HUES64 (cell line): ENCODE measurements around the gene DUOX1.

ENCODE experiments used
- H3K27ac ChIP-seq: 2 replicates; pipeline ENCODE4 v1.7.0; 2013; ENCODE audit warnings: low read depth, low read length, inconsistent platforms
- H3K27me3 ChIP-seq: 2 replicates; pipeline ENCODE4 v1.6.1; 2013; ENCODE audit warnings: mild to moderate bottlenecking, low read length; ENCODE audit not compliant: insufficient read depth
- H3K36me3 ChIP-seq: 2 replicates; pipeline ENCODE4 v1.6.1; 2013; ENCODE audit warnings: mild to moderate bottlenecking, low read length; ENCODE audit not compliant: insufficient read depth
- H3K4me1 ChIP-seq: 2 replicates; pipeline ENCODE4 v1.6.1; 2013; ENCODE audit warnings: mild to moderate bottlenecking, low read length, moderate library complexity; ENCODE audit not compliant: insufficient read depth
- H3K4me3 ChIP-seq: 2 replicates; pipeline ENCODE4 v1.5.1; 2013; ENCODE audit warnings: mild to moderate bottlenecking, low read length, moderate library complexity
- H3K9ac ChIP-seq: 2 replicates; pipeline ENCODE4 v1.6.1; 2013; ENCODE audit warnings: mild to moderate bottlenecking, low read depth, low read length
- H3K9me3 ChIP-seq: 2 replicates; pipeline ENCODE4 v1.6.1; 2013; ENCODE audit warnings: low read depth, low read length; ENCODE audit not compliant: insufficient read depth
- WGBS: fragments of 150-250, 120-280 bp; methylation state at CpG from one replicate; pipeline ENCODE4 v1.1.7; 2013; ENCODE audit warnings: missing lambda C conversion rate; 5-methylcytosine and 5-hydroxymethylcytosine counted together

The DUOX1 gene

GRCh38 chr15:45148076-45149059, 18.6 kb downstream of the DUOX1 start:
- Histone ChIP-seq H3K4me1 (0 out of 2 replicates have a peak, but pooled peaks cover 3% of the 10 kb centered on the region), H3K9ac (no peak overlapping the region), H3K4me3 (no peak overlapping the region), H3K9me3 (no peaks in the 10 kb centered on the region), H3K27me3 (no peaks in the 10 kb centered on the region; the same call in 1 of the 2 replicates), H3K27ac (no peak overlapping the region), H3K36me3 (no peaks in the 10 kb centered on the region)
- 94% methylated on average over 12 of the region's 12 CpGs for WGBS

- Histone ChIP-seq H3K9me3 (no peaks in the 10 kb centered on the region), H3K27me3 (no peaks in the 10 kb centered on the region; the same call in 1 of the 2 replicates), H3K4me1 (0 out of 2 replicates have a peak, but pooled peaks cover 3% of the 10 kb centered on the region), H3K9ac (no peak overlapping the region), H3K27ac (no peak overlapping the region), H3K36me3 (no peaks in the 10 kb centered on the region), H3K4me3 (no peak overlapping the region)
- WGBS = 100% methylated on average over 1 of the region's 1 CpG
Observed at GRCh38 chr15:45149060-45149459, 19.3 kb downstream of the DUOX1 start.

- no peak overlapping the region for H3K4me3 ChIP-seq
- 89% methylated on average over 6 of the region's 6 CpGs for whole genome bisulfite sequencing
- no peak overlapping the region for H3K27ac ChIP-seq
- H3K27me3 ChIP-seq = no peaks in the 10 kb centered on the region; the same call in 1 of the 2 replicates
- H3K9me3 ChIP-seq = no peaks in the 10 kb centered on the region
- 0 out of 2 replicates have a peak, but pooled peaks cover 3% of the 10 kb centered on the region for H3K4me1 ChIP-seq
- H3K9ac ChIP-seq = no peak overlapping the region
- no peaks in the 10 kb centered on the region for H3K36me3 ChIP-seq
Observed at GRCh38 chr15:45150481-45150880, 20.7 kb downstream of the DUOX1 start.

DNA sequence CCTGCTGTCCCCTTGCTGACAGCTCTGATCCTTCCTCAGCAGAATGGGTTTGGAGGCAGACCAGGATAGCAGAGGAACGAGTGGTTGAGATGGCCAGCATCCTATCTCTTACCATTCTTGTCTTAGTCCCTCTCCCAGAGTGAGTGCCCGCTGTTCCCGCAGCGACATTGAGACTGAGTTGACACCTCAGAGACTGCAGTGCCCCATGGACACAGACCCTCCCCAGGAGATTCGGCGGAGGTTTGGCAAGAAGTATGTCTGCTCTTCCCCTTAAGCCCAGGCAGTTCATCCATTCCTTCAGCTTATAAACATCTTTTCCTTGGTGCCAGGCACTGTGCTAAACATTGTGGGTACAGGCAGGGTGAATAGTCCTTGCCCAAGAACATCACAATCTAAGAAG, 21.2 kb downstream of the DUOX1 start:
- H3K27ac ChIP-seq = no peak overlapping the region
- WGBS = 95% methylated on average over 6 of the region's 6 CpGs
- H3K9me3 ChIP-seq = no peaks in the 10 kb centered on the region
- 0 out of 2 replicates have a peak, but pooled peaks cover 3% of the 10 kb centered on the region for H3K4me1 ChIP-seq
- H3K9ac ChIP-seq = no peak overlapping the region
- H3K36me3 ChIP-seq = no peaks in the 10 kb centered on the region
- H3K27me3 ChIP-seq = no peaks in the 10 kb centered on the region; the same call in 1 of the 2 replicates
- H3K4me3 ChIP-seq = no peak overlapping the region

DNA sequence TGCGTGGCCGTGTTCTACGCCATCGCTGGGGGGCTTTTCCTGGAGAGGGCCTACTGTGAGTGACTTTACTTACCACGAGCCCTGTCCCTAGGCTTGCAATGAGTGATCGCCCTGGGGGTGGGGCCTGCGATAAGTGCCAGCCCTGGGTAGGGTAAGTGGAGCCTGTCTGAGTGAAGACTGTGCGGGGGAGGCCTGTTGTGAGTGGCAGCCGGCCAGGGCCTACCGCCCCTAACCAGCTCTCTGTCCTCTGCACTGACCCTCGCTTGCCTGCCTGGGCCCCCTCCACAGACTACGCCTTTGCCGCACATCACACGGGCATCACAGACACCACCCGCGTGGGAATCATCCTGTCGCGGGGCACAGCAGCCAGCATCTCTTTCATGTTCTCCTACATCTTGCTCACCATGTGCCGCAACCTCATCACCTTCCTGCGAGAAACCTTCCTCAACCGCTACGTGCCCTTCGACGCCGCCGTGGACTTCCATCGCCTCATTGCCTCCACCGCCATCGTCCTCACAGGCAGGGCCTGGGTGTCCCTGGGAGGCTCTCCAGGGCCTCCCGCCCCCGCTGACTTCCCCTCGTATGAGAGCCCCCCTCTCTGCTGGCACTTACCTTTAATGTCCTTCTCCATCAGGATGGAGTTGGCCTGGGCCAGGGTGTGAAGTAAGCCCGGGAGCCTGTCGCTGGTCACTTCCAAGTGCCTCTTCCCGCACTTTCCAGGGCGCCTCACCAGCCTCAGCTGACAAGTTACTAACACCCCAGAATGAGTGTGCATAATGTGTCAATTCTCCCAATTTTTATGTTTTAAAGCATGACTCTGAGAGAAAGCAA, 22.4 kb downstream of the DUOX1 start:
- peaks cover 9% of the 10 kb centered on the region for H3K4me1 ChIP-seq
- no peaks in the 10 kb centered on the region for H3K36me3 ChIP-seq
- H3K27ac ChIP-seq = no peak overlapping the region
- H3K9ac ChIP-seq = no peak overlapping the region
- no peaks in the 10 kb centered on the region for H3K9me3 ChIP-seq
- H3K27me3 ChIP-seq = no peaks in the 10 kb centered on the region; the same call in 1 of the 2 replicates
- no peak overlapping the region for H3K4me3 ChIP-seq
- WGBS = 96% methylated on average over 36 of the region's 36 CpGs

DNA sequence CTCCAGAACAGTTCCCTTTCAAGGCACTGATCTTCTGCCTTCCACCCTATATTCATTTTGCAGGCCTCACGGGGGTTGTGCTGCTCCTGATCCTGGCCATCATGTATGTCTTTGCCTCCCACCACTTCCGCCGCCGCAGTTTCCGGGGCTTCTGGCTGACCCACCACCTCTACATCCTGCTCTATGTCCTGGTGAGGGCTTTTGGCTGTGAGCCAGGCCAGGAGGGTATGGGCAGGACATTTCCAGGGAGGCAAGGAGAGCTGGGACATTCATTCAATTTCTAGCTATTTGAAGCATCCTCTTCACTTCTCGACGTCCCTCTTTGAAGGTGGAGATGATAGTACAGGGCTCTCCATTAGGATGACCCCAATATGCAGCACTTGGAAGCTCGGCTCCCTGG, 25.9 kb downstream of the DUOX1 start:
- peaks cover 8% of the 10 kb centered on the region for H3K4me1 ChIP-seq
- WGBS = 97% methylated on average over 8 of the region's 8 CpGs

GRCh38 chr15:45156744-45157455, 27.1 kb downstream of the DUOX1 start:
- H3K9me3 ChIP-seq = no peaks in the 10 kb centered on the region
- H3K4me1 ChIP-seq = peaks cover 8% of the 10 kb centered on the region
- H3K27ac ChIP-seq = no peak overlapping the region
- H3K27me3 ChIP-seq = no peaks in the 10 kb centered on the region
- no peaks in the 10 kb centered on the region for H3K36me3 ChIP-seq
- H3K4me3 ChIP-seq = no peak overlapping the region
- WGBS = 76% methylated on average over 7 of the region's 7 CpGs
- H3K9ac ChIP-seq = no peak overlapping the region

More for the DNA sequence above, 25.9 kb downstream of the DUOX1 start:
- Histone ChIP-seq H3K9me3 (no peaks in the 10 kb centered on the region), H3K9ac (no peak overlapping the region), H3K4me3 (no peak overlapping the region), H3K27me3 (no peaks in the 10 kb centered on the region), H3K36me3 (no peaks in the 10 kb centered on the region), H3K27ac (no peak overlapping the region)

DNA sequence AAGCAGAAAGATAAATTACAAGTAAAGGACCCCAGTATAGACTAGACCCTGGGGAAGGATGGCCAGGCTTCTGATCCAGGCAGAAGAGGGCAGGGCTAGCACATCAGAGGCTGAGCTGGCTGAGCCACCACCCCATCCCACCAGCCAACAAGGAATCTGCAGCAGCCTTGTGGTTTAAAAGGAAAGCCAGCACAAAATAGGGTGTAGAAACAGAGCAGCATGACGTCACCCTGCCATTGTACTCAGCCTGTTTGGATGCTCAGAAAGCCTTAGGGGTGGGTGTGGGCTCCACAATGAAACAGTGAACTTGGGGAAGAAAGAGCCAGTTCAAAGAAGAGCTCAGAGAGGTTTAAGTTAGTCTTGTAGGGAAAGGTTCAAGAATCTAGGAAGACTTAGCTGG, 28.2 kb downstream of the DUOX1 start:
- Histone ChIP-seq H3K9ac (no peak overlapping the region), H3K4me3 (no peak overlapping the region)
- WGBS = 25% methylated on average over 1 of the region's 1 CpG

GRCh38 chr15:45161666-45162065, 31.9 kb downstream of the DUOX1 start:
- Histone ChIP-seq H3K36me3 (no peaks in the 10 kb centered on the region), H3K4me1 (peaks cover 8% of the 10 kb centered on the region), H3K9me3 (no peaks in the 10 kb centered on the region), H3K4me3 (no peak overlapping the region), H3K27ac (no peak overlapping the region), H3K9ac (no peak overlapping the region), H3K27me3 (no peaks in the 10 kb centered on the region)
- 94% methylated on average over 14 of the region's 14 CpGs for WGBS

More for the DNA sequence above, 28.2 kb downstream of the DUOX1 start:
- Histone ChIP-seq H3K27ac (no peak overlapping the region), H3K9me3 (no peaks in the 10 kb centered on the region), H3K36me3 (no peaks in the 10 kb centered on the region), H3K4me1 (peaks cover 8% of the 10 kb centered on the region), H3K27me3 (no peaks in the 10 kb centered on the region)

DNA sequence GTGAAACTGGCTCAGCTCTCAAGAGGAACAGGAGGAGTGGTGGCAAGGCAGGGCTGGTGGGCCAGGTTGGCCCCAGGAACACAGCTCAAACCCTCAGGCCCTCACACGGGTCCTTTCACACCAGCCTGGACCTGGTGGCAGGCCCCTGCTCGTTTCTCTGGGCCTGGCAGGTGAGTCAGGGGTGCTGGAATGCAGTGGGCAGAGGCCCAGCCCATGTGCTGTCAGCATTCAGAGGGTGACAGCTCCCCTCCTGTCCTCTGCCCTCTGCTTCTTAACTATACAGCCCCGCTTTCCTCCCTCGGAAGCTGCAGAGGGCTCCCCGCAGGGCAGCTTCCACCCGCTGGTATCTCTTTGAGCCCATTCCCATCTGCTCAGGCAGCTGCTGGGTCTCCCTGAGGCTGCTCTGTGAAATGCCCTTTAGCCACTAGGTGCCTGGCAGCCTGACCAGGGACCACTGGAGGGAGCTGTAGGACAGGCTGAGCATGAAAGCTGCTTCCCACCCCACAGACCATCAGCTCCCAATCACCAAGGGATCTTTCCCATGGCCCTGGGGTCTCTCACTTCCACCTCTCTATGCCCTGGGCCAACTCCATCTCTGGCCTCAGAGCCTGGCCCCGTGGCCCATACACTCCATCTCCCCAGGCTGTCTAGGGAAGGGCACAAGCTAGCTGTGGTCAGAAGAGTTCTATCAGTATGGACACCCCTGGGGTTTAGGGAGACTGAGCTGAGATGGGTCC, 33.1 kb downstream of the DUOX1 start:
- no peaks in the 10 kb centered on the region for H3K36me3 ChIP-seq
- peaks cover 5% of the 10 kb centered on the region for H3K4me1 ChIP-seq
- no peaks in the 10 kb centered on the region for H3K9me3 ChIP-seq
- H3K4me3 ChIP-seq = no peak overlapping the region
- 12% methylated on average over 7 of the region's 7 CpGs for WGBS
- H3K27me3 ChIP-seq = no peaks in the 10 kb centered on the region
- no peak overlapping the region for H3K9ac ChIP-seq
- no peak overlapping the region for H3K27ac ChIP-seq
